GM20000 (cell line): ENCODE results near the gene MARCHF2.
A peak's percentile ranks its signal among the peaks of the same experiment; 100 is the strongest.

ENCODE experiments used
- DNase-seq: peaks from one replicate; pipeline ENCODE4 v3.0.0; 2012; ENCODE audit warnings: low spot score
- TF ChIP-seq, protein P1 (sequence below): IDR thresholded peaks from 2 replicates; pipeline ENCODE4 v1.5.1; 2012; ENCODE audit warnings: mild to moderate bottlenecking, control low read depth; ENCODE audit errors: extremely low read depth, missing control alignments

Gene MARCHF2

DNA sequence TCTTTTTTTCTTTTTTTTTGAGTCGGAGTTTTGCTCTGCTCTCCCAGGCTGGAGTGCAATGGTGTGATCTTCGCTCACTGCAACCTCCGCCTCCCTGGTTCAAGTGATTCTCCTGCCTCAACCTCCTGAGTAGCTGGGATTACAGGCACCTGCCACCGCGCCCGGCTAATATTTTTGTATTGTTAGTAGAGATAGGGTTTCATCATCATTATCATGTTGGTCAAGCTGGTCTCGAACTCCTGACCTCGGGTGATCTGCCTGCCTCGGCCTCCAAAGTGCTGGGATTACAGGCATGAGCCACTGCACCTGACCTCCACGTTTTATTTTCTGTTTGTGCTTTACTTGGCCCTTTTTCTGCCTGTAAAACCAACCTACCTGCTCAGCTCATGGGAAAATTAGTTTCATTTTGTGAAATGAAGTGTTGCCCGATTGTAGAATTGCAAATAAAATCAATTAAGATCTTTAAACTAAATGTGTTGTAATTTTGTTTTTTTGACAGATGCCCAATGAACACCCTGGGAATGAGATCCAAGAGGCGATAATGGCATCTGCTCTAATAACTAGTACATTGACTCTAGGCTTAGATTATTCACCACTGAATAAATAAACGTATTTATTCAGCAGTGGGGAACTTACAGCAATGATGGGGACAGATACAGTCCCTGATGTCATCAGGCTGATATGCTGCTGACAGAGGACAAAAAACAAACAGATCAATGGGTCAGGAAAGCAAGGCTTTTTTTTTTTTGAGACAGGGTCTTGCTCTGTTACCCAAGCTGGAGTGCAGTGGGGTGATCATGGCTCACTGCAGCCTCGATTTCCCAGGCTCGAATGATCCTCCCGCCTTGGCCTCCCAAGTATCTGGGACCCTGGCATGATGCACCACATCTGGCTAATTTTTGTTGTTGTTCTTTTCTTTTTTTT is 25.2 kb upstream of the MARCHF2 start:
- TF ChIP-seq, protein P1, sequence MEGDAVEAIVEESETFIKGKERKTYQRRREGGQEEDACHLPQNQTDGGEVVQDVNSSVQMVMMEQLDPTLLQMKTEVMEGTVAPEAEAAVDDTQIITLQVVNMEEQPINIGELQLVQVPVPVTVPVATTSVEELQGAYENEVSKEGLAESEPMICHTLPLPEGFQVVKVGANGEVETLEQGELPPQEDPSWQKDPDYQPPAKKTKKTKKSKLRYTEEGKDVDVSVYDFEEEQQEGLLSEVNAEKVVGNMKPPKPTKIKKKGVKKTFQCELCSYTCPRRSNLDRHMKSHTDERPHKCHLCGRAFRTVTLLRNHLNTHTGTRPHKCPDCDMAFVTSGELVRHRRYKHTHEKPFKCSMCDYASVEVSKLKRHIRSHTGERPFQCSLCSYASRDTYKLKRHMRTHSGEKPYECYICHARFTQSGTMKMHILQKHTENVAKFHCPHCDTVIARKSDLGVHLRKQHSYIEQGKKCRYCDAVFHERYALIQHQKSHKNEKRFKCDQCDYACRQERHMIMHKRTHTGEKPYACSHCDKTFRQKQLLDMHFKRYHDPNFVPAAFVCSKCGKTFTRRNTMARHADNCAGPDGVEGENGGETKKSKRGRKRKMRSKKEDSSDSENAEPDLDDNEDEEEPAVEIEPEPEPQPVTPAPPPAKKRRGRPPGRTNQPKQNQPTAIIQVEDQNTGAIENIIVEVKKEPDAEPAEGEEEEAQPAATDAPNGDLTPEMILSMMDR: no peak
- no peak for DNase-seq

DNA sequence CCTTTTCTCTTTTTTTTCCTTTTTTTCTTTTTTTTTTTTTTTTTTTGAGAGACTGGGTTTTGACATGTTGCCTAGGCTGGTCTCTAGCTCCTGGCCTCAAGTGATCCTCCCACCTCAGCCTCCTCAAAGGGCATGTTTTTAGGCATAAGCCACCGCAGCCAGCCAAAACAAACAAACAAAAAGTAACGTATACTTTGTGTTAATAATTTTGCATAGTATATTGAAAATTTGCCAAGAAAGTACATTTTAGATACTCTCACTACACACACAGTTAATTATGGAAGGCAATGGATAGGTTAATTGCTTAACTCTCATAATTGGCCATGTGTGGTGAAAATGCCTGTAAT is 24.5 kb upstream of the MARCHF2 start:
- TF ChIP-seq, protein P1: no peak
- DNase-seq: no peak

DNA sequence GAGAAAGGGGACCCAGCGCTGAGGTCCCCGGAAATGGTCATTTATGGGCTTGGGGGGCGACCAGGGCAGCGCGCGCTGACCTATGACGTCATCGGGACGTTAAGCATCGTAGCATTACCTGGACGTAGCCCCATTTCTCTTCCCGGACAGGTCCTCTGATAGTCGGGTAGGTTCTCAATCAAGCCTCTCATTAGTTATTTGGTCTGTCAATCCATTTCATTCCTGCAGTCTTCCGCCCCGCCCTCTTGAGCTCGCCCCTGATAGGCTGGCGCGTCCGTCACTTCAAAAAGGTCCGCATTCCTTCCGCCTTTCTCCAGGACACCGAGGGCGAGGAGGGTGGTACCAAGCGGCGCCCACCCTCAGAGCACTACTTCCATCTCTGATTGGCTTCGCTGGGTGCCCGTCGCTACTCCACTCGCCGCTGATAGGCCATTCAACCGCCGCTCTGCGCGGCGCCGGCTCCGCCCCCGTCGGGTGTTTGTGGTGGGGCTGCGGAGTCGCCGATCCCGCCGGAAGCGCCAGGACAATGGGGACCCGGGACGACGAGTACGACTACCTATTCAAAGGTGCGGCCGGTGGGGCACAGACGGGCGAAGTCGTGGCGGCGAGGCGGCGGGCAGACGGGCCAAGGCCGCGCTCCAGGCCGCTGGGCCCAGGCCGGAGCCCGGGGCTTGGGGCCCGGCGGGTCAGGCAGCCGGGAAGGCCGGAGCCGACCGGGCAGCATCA is 23.1 kb upstream of the MARCHF2 start, which contains the start of gene RAB11B:
TSS of gene RAB11B (plus strand) at position 470 of the 726 bp plus-strand sequence. CDS start at position 527, 57 bp downstream.
- TF ChIP-seq, protein P1: no peak
- DNase-seq: peak; percentile 98

DNA sequence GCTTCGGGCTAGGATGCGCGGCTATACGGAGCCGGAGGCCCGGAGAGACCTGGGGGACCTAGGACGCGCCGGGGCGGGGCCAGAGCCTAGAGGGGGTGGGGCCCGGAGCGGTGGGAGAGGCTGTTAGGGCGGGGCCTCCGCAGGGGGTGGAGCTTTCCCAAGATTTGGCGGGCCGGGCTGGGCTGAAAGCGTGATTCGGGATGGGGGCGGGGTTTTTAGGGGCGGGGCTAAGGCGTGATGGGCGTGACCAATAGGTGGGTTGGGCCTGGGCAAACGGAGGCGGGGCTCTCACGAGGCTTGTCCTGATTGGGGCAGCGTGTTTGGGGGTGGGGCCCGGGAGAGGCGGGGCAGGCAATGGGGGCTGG is 22.5 kb upstream of the MARCHF2 start:
- peak; percentile 95 for DNase-seq

DNA sequence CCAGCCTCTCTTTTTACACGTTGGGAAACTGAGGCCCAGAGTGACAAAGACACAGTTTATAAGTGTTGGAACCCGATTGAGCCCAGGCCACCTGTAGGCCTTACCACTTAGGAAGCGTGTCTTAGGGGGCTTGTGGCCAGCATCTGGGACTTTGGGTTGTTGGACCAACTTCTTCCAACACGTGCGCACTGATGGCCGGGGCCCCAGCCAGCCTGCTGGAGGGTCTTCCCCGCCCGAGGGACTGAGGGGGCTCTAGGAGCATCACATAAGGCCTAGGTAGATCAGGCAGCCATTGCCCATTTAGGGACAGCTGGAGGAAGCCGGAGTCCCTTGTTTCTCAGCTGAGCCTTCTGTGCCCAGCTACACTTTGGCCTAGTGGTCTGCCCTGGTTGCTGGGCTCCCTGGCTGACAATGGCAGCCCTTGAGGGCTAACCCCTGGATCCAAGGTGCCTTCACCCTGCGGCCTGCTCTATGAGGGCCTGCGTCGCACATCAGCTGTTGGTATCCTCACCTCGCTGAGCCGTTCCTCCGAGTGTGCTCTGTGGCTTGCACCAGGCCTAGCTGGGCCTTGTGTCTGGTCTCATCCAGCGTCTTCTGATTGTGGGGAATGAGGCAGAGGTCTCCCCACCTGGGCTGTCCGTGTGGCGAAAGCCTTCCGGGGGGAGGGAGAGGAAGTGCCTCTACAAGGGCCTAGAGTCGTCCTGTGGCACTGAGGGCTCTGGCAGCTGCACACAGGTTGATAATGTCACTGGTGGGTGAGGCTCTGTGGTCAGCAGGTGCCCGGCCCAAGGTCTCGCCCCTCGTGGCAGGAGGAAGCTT is 21.7 kb upstream of the MARCHF2 start:
- DNase-seq: no peak
- TF ChIP-seq, protein P1: no peak

More for the DNA sequence above, 22.5 kb upstream of the MARCHF2 start:
- TF ChIP-seq, protein P1: no peak

DNA sequence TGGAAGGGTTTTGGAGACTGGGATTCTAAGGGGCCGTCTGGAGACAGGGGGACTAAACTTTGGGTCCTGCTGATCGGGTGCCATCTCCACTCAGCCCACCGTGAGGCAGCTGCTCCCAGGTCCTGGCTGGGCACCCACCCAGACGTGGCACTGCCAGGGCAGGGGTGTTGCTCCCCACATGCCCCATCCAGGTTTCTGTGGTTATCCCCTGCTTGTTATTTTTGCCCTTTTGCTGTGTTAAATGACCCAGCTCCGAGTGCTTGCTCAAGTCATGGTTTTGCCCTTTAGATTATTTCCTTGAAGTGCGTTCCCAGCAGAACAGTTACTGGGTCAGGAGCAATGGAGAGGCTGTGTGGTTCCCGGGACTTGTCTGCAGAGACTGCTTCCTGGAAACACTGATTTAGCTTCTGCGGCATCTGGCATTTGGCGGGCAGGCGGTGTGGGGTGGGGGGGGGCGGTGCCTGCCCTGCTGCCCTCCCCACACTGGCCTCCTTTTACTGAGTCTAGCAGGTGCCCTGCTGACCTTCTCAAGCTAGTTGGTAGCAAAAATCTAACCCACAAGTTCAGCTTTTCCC is 21.0 kb upstream of the MARCHF2 start:
- TF ChIP-seq, protein P1: no peak
- DNase-seq: no peak
